HG03064 (cell line): Measurements from ENCODE around the gene ABCC10.
"Not testable (repeated sequence)": the region's sequence is repeated elsewhere in the genome, so short reads cannot be mapped to it uniquely, and the experiment has no call there.

Experiments
- ATAC-seq: cut with Tn5 transposase; IDR thresholded peaks from one replicate; pipeline ENCODE4 v1.9.1; 2021; ENCODE audit warnings: low read depth; ENCODE audit not compliant: unreplicated experiment

ABCC10 gene

DNA sequence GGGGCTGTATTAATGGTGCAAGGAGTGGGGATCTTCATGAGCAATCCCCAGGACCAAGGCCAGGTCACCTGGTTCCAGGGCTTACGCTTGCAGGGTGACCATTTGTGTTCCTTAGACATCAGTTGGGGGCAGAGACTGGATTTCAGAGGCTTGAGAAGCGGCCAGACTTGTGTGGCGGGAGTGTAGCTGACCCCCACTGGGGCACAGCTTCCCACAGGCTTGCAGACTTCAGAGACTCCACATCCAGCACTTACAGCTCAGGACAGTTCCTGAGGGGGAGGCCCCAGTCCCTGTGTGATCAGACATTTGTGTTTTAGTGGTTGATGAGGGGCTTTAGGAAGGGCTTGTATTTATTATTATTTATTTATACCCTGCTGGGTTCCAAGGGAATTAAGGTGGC lies 65.3 kb downstream of the ABCC10 start:
- ATAC-seq, result no peak

DNA sequence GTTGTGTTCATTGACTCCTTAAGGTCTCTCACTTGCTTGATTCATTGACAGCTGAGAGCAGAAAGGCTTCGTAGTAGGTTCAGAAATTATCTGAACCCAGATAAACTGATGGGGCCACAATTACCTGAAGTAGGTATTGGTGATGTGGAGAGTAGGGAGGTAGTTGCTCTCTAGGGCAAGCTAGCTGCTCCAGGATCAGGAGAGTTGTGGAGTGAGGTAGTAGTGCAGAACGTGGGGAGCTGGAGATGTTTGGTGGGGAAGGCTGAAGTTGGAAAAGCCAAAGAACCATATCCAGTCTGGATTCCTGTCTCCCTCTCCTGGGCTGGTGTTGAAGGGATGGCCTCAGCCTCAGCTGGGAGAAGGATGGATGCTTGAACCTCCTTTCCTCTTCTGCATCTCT lies 65.9 kb downstream of the ABCC10 start:
- no peak for ATAC-seq

DNA sequence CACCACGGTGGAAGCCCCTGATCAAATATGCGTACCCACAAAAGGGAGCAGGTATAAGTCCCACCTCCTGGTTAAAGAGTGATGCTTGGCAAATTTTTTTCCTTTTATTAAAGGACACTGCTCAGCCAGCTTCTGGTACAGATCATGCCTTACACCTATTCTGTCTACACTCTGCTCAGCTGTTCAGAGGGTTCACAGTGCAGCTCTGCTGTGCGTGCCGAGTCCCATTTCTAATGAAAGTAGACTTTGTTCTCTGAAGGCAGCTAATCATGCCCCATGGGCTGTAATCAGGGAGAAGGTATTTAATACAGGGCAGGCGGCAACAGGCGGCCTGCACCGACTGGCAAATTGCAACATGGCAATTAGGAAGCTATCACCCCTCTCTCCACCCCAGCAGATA lies 66.5 kb downstream of the ABCC10 start:
- ATAC-seq, result no peak

DNA sequence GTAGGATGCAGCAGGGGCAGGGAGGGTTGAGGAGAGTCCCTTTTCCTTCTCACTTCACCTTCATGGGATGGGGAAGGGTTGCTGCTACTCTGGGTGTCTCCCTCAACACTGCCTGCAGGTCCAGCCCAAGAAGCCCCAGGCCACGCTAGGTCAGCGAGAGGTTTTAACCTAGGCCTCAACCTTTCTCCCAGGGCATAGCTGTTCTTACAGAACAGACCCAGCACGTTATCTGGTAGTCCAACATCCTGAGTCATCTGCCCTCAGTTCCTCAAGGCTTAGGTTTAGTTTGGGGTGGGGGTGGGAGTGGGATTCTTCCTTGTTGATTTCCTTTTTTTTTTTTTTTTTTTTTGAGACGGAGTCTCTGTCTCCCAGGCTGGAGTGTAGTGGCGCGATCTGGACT lies 67.0 kb downstream of the ABCC10 start:
- ATAC-seq, result no peak

DNA sequence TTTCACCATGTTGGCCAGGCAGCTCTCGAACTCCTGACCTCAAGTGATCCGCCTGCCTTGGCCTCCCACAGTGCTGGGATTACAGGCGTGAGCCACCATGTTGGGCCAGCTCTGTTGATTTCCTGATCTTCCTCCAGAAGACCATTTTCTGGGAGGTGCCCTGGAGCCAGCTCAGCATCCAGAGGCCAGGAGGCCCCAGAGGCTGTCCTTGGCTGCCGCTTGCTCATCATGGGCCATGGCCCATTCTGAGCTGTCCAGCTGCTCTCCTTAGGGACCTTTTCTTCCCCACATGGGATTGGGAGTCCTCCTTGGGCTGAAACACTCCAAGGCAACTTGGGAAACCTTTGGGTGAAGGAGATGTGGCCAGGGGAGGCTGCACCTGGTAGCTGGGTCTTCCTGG lies 67.4 kb downstream of the ABCC10 start:
- ATAC-seq, result no peak

DNA sequence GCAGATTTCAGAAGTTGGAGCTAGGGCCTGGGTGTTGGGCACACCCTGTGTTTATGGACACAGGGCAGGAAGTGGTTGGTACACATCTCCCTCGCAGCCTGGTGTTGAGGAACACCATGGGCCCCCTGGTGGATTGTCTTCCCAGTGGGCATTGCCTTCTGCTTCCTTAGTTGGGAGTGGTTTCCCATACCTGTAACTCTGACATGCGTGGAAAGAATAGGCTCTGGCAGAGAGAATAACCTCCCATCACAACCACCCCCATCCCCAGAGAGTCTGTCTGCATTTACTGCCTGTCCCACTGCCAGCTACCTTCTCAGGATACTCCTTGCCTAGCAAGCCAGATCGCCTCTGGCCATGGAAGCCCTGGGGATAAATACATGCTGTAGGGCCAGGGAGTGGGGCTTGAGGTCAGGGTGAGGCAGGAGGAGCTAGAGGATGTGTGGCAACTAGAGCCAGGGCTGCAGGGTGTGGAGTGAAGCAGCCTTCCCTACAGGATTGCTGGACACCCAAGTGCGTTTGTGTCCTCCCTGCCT lies 68.1 kb downstream of the ABCC10 start:
- no peak for ATAC-seq

DNA sequence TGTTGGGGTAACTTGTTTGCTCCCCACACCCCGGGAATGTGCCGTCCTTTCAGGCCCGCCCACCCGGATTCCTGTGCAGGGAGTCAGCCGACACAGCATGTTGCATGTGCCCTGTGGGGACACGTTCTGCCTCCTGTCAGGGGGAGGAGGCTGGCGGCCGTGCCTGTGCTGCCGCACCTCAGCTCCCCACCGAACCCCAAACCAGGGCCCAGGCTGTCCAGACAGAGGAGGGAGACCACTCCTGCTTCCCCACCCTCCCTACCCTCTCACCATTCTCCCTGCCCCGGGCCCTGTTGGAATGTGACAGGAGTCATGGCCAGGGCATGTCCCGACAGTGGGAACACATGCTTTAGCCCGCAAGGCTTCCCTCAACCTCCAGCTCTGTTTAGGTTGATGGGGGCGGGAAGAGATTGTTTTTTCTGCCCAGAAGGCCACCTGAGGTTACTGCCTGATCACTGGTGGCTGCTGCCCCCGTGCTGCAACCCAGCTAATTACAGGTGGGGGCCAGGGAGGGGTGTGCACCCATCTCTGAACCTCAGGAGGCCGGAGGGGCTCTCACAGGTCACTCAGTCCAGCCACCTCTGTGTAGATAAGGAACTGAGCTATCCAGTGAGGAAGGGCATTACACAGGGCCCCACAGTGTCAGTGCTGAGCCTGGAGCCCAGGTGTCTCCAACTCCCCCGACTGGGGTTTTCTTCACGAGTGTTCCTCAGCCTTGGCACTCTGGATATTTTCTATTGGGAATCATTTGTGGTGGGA lies 69.2 kb downstream of the ABCC10 start:
- no peak for ATAC-seq

DNA sequence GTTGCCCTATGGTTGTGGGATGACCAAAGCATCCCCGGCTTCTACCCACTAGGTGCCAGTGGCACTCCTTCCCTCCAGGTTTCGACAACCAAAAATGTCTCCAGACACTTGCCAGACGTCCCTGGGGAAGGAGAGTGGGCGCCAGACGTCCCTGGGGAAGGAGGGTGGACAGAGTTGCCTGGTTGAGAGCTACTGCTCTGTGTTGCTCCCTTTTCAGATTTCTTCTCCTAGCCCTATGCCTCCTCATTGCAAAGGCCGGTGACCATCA lies 69.7 kb downstream of the ABCC10 start:
- no peak for ATAC-seq

DNA sequence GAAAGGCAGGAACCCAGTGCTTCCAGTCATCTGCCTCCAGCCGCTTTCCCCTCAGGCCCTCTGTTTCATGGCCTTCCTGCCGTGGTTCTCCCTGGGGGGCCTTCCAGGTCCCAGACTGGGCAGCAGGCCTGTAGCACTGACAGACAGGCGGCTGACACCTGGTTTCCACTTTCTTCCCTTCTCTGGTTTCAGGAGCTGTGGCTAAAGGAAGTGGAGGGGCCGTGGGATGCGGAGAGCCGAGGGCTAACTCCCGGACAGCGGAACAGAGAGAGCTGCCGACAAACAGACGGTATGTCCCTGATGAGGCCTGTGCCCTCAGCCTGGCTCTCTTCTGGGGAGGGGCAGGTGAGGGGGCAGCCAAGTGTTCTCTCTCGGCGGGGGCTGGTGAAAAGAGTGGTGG lies 70.3 kb downstream of the ABCC10 start:
- ATAC-seq, result no peak

DNA sequence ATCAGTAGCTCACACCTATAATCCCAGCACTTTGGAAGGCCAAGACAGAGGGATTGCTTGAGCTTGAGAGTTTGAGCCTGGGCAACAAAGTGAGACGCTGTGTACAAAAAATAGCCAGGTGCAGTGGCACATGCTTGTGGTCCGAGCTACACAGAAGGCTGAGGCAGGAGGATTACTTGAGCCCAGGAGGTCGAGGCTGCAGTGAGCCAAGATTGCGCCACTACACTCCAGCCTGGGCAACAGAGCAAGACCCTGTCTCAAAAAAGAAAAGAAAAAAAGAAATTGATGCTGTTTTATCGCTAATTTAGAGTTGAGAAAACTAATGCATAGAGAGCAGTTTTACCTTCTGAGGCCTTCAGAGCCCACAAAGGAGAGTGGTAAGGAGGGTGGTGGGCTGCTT lies 71.0 kb downstream of the ABCC10 start:
- not testable (repeated sequence) for ATAC-seq

DNA sequence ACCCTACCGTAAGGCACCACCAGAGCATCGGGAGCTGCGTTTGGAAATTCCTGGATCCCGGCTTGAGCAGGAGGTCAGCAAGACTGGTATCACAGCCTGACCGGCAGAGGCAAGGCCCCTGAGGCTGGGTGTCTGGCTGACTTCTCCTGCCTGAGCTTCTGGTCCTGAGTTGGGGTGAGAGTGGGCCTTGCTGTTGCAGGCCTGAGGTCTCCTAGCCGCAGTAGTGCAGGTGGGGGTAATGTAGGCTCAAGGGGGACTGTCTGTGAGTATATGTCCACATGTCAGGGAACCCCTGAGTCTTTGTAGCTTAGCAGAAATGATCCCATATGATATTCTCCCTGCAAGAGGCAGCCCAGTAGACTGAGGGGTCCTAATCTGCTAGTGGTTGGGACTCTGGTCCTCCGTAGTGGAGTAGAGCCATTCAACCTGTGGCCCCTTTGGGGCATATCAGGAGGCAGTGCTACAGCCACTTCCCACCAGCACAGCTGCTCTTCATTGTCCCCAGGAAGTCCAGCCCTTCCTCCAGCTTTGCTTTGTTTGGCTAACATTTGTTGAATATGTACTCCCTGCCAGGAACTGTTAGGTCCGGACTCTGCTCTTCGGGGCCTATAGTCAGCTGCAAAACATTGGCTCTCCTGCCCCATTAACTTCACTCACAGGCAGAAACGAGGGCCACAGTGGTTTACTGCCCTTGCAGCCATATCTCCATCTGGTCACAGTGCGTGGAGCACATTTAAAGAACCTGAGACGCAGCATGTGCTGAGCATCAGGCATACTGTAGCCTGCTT lies 71.9 kb downstream of the ABCC10 start:
- no peak for ATAC-seq
